Measurements from ENCODE around the gene IMP4.

DNA sequence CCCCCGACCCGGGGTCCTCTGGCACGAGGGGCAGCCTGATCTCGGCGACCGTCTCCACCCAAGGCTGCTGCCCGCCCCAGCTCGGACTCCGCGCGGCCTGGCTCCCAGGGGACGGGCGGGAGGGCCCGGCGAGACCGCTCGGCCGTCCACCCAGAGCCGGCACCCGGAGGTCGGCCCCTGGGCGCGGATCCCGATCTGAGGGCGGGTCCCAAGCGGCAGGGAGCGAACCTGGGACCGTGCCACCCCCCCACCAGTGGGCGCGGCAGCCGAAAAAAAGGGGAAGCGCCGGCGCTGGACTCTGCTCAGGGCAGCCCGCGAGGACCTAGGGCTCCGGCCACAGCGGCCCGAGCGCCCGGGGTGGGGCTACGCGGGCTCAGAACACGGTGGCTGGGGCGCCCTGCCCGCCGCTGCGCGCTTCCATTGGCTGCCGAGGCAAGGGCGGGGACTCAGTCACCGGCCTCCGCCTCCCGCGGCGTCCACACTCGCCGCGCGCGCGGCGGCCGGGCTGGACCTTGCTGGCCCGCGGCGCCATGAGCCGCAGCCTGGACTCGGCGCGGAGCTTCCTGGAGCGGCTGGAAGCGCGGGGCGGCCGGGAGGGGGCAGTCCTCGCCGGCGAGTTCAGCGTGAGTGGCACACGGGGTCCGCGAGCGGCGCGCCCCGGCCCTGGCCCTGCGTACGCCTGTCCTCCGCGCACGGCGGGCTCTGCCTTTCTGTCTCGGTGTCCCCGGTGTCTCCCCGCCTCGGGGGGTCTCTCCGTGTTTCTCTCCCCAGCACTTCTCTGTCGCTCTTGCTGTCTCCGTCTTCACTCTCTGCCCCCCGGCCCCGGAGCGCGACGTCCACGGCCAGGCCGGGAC lies 13.1 kb downstream of the IMP4 start, which contains the start of gene PTPN18:
- 0 out of 2 replicates have a peak, but pooled peaks have one; percentile 23 for TF ChIP-seq TAF1 (IDR thresholded peaks at IDR 0.05; ENCODE audit: low read depth, low read length)
- no peak for TF ChIP-seq POLR2A (IDR thresholded peaks at IDR 0.05; ENCODE audit: low read depth, low read length)
